Kidney (tissue), 14 donors: Measurements from ENCODE around the gene TCERG1. TPM values are rescaled to one million over a fixed set of nuclear protein-coding genes. Genes with fewer than 3 reads are reported as not detected.

Experiments used
- DNase-seq, 5 donors: peaks; one replicate each; pipeline ENCODE4 v3.0.0-alpha.2; 2013 to 2020
- FAIRE-seq: peaks from 2 replicates; lab custom pipeline; 2012; peaks lifted over from hg19 to GRCh38; lab: Jason Lieb, UNC
- H3K27ac ChIP-seq, 2 donors: one replicate each; pipeline ENCODE4 v1.7.0; 2013; ENCODE audit warnings: low read depth in 2 of 2, low read length in 2 of 2, inconsistent platforms in 1 of 2
- H3K27me3 ChIP-seq: one replicate; pipeline ENCODE4 v1.7.1; 2013; ENCODE audit warnings: low read length, inconsistent platforms; ENCODE audit not compliant: control insufficient read depth, insufficient read depth
- H3K36me3 ChIP-seq, 3 donors: one replicate each; pipeline versions ENCODE4 v1.7.0 to v1.7.1; 2013; ENCODE audit warnings: low read length in 3 of 3, control low read depth in 1 of 3, inconsistent platforms in 1 of 3; ENCODE audit not compliant: insufficient read depth in 3 of 3, control insufficient read depth in 2 of 3
- H3K4me1 ChIP-seq, 3 donors: one replicate each; pipeline versions ENCODE4 v1.7.0 to v1.7.1; 2013; ENCODE audit warnings: low read length in 3 of 3, inconsistent platforms in 1 of 3, low read depth in 1 of 3; ENCODE audit not compliant: control insufficient read depth in 2 of 3, insufficient read depth in 2 of 3
- H3K4me3 ChIP-seq, 3 donors: one replicate each; pipeline versions ENCODE4 v1.7.0 to v1.8.1; 2013; ENCODE audit warnings: low read length in 3 of 3, control low read depth in 1 of 3, inconsistent platforms in 1 of 3
- H3K9ac ChIP-seq, 3 donors: one replicate each; pipeline versions ENCODE4 v1.7.0 to v1.7.1; 2013; ENCODE audit warnings: low read length in 3 of 3, control low read depth in 1 of 3, inconsistent platforms in 1 of 3
- H3K9me3 ChIP-seq, 3 donors: one replicate each; pipeline versions ENCODE4 v1.7.0 to v1.7.1; 2013; ENCODE audit warnings: low read length in 3 of 3, control low read depth in 1 of 3, inconsistent platforms in 1 of 3; ENCODE audit not compliant: control insufficient read depth in 2 of 3, insufficient read depth in 1 of 3
- intact Hi-C: fragments of 100-400 bp; cut with DNase I; formaldehyde crosslinking; loops from one replicate; pipeline ENCODE4 v1.11.1; 2022
- polyA plus RNA-seq: library from polyadenylated mRNA; stranded (reverse); fragments of 350-450 nt; fragmentation: Illumina TruSeq; extraction: RNeasy Lipid Tissue Mini Kit (QIAGEN cat#74804); gene quantifications from one replicate; pipeline ENCODE4 v1.2.3, GENCODE V29; 2014; ENCODE audit warnings: low read depth, low replicate concordance; ENCODE audit not compliant: insufficient read depth
- total RNA-seq: library from RNA; stranded (reverse); fragmentation: NEBNext Ultra II Directional; extraction: Animal tissue kit (Norgen Biotek cat#: 25700); gene quantifications from one replicate; pipeline ENCODE4 v1.2.1, GENCODE V29; 2021
- TF ChIP-seq, protein P1 (sequence below): IDR thresholded peaks from 3 replicates; pipeline ENCODE4 v1.5.1; 2012; ENCODE audit warnings: mild to moderate bottlenecking, moderate library complexity, borderline replicate concordance; ENCODE audit not compliant: insufficient read depth; ENCODE audit errors: extremely low read depth
- donor health status: control.
- donor health status: control.
- donor health status: control.
- donor health status: control.
- donor health status: control.
- donor health status: DM: yes; HTN: yes; CAD: no.
- donor health status: Normal renal cell carcinoma (clear cell type).

The TCERG1 gene
- total and polyA plus RNA-seq, 2 donors from 2014 or later: 16.7 to 48.6 TPM

GRCh38 chr5:146499680-146500079 is 52.5 kb downstream of the TCERG1 start:
- H3K36me3 ChIP-seq: peaks cover 0 to 7% (median 0%) of the 10 kb centered on the region in 3 donors
- TF ChIP-seq, protein P1, sequence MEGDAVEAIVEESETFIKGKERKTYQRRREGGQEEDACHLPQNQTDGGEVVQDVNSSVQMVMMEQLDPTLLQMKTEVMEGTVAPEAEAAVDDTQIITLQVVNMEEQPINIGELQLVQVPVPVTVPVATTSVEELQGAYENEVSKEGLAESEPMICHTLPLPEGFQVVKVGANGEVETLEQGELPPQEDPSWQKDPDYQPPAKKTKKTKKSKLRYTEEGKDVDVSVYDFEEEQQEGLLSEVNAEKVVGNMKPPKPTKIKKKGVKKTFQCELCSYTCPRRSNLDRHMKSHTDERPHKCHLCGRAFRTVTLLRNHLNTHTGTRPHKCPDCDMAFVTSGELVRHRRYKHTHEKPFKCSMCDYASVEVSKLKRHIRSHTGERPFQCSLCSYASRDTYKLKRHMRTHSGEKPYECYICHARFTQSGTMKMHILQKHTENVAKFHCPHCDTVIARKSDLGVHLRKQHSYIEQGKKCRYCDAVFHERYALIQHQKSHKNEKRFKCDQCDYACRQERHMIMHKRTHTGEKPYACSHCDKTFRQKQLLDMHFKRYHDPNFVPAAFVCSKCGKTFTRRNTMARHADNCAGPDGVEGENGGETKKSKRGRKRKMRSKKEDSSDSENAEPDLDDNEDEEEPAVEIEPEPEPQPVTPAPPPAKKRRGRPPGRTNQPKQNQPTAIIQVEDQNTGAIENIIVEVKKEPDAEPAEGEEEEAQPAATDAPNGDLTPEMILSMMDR: no peak
- intact Hi-C loops: no loop called here
- H3K27ac ChIP-seq: no peak overlapping the region
- H3K27me3 ChIP-seq: no peaks in the 10 kb centered on the region
- H3K4me1 ChIP-seq: no peaks in the 10 kb centered on the region
- FAIRE-seq (no peak), DNase-seq (no peak)
- no peak overlapping the region for H3K4me3 ChIP-seq
- H3K9ac ChIP-seq: no peak overlapping the region
- no peaks in the 10 kb centered on the region for H3K9me3 ChIP-seq

DNA sequence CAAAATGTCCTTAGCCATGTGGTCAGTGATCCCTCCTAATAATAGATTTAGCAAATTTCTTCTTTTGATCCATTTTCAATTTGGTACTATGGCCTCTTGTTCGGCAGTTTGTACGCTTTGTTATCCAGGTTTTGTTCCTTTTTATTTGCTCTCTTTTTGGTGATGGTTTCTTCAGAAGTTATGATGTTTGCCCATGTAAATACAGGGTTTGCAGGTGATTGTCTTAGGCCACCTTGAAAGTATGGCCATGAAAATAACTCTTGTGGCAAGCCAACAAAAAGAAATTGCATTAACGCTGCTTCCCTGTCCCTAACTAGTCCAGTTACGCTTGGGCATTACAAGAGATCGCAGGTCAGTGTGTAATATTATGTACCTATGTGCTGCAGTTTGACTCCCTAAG is 60.3 kb downstream of the TCERG1 start:
- DNase-seq (no peak), FAIRE-seq (no peak)
- Histone ChIP-seq H3K9me3 (no peaks in the 10 kb centered on the region), H3K4me1 (no peaks in the 10 kb centered on the region), H3K9ac (no peak overlapping the region), H3K27me3 (no peaks in the 10 kb centered on the region), H3K27ac (no peak overlapping the region), H3K36me3 (peaks cover 7 to 39% (median 13%) of the 10 kb centered on the region in 3 donors), H3K4me3 (no peak overlapping the region)
- TF ChIP-seq, protein P1: no peak
- intact Hi-C loops: no loop called here

- Histone ChIP-seq H3K9ac (no peak overlapping the region), H3K27me3 (no peaks in the 10 kb centered on the region), H3K27ac (no peak overlapping the region), H3K4me1 (no peaks in the 10 kb centered on the region), H3K9me3 (no peaks in the 10 kb centered on the region), H3K4me3 (no peak overlapping the region), H3K36me3 (peaks cover 3 to 32% (median 11%) of the 10 kb centered on the region in 3 donors)
- no peak for FAIRE-seq
- intact Hi-C loops: no loop called here
- TF ChIP-seq, protein P1: no peak
- no peak for DNase-seq
Measured at GRCh38 chr5:146510559-146511125, 63.5 kb downstream of the TCERG1 start.

GRCh38 chr5:146513462-146513861 is 66.3 kb downstream of the TCERG1 start:
- H3K27ac ChIP-seq: no peak overlapping the region
- no peaks in the 10 kb centered on the region for H3K9me3 ChIP-seq
- no peaks in the 10 kb centered on the region for H3K27me3 ChIP-seq
- DNase-seq: no peak
- no peaks in the 10 kb centered on the region for H3K4me1 ChIP-seq
- intact Hi-C loops: no loop called here
- FAIRE-seq: no peak
- H3K9ac ChIP-seq: no peak overlapping the region
- peaks cover 3 to 16% (median 8%) of the 10 kb centered on the region in 3 donors for H3K36me3 ChIP-seq
- no peak overlapping the region for H3K4me3 ChIP-seq
- TF ChIP-seq, protein P1: no peak
